ENCODE results near the gene TRIM68. TPM values are rescaled to one million over a fixed set of nuclear protein-coding genes. Genes with fewer than 3 reads are reported as not detected.

The TRIM68 gene
- total and polyA plus RNA-seq, 2 experiments from 2014 or later = 5.9 to 16.1 TPM

- H3K79me2 ChIP-seq = no peaks in the 10 kb centered on the region
- H3K27ac ChIP-seq = no peak within 1 kb of the TSS
- TF ChIP-seq, protein P1, sequence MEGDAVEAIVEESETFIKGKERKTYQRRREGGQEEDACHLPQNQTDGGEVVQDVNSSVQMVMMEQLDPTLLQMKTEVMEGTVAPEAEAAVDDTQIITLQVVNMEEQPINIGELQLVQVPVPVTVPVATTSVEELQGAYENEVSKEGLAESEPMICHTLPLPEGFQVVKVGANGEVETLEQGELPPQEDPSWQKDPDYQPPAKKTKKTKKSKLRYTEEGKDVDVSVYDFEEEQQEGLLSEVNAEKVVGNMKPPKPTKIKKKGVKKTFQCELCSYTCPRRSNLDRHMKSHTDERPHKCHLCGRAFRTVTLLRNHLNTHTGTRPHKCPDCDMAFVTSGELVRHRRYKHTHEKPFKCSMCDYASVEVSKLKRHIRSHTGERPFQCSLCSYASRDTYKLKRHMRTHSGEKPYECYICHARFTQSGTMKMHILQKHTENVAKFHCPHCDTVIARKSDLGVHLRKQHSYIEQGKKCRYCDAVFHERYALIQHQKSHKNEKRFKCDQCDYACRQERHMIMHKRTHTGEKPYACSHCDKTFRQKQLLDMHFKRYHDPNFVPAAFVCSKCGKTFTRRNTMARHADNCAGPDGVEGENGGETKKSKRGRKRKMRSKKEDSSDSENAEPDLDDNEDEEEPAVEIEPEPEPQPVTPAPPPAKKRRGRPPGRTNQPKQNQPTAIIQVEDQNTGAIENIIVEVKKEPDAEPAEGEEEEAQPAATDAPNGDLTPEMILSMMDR (IDR thresholded peaks at IDR 0.05; ENCODE audit: poor library complexity) = no peak
- TF ChIP-seq EZH2phosphoT487 (IDR thresholded peaks at IDR 0.05; ENCODE audit: low read depth, severe bottlenecking, unreplicated experiment) (no peak), EZH2 (IDR thresholded peaks at IDR 0.05; ENCODE audit: borderline replicate concordance) (no peak)
- H3K9me2 ChIP-seq (replicated peaks; ENCODE audit: insufficient read depth) = no peaks in the 10 kb centered on the region
- no peaks in the 10 kb centered on the region for H3K9me3 ChIP-seq (ENCODE audit: low read depth)
- H4K20me1 ChIP-seq (ENCODE audit: insufficient read depth, poor library complexity, severe bottlenecking) = no peaks in the 10 kb centered on the region
- H3K27me3 ChIP-seq = no peaks in the 10 kb centered on the region
- no peak for DNase-seq (ENCODE audit: low spot score)
- H3K4me2 ChIP-seq = no peak within 1 kb of the TSS
- no peaks in the 10 kb centered on the region for H3K36me3 ChIP-seq (replicated peaks; ENCODE audit: insufficient read depth, low read depth)
- H3K4me3 ChIP-seq = no peak within 1 kb of the TSS
- 86% methylated on average over 1 of the region's 1 CpG for WGBS (ENCODE audit: low lambda C conversion rate, missing lambda C conversion rate)
- H2AFZ ChIP-seq = no peak within 1 kb of the TSS
- H3K4me1 ChIP-seq (ENCODE audit: insufficient read depth) = no peaks in the 10 kb centered on the region
Measured at GRCh38 chr11:4593739-4594138, 14.3 kb downstream of the TRIM68 start, which contains the start of gene OR52I1. OR52I1 (plus strand) TSS chr11:4594039; CDS start chr11:4594039, 0 bp downstream.

GRCh38 chr11:4589017-4589416 lies 19.0 kb downstream of the TRIM68 start:
- Histone ChIP-seq H3K9me3 (ENCODE audit: low read depth) (no peaks in the 10 kb centered on the region), H3K27ac (no peak overlapping the region), H3K4me3 (no peak overlapping the region), H3K4me1 (ENCODE audit: insufficient read depth) (no peaks in the 10 kb centered on the region), H4K20me1 (ENCODE audit: insufficient read depth, poor library complexity, severe bottlenecking) (no peaks in the 10 kb centered on the region), H2AFZ (no peak overlapping the region), H3K27me3 (no peaks in the 10 kb centered on the region), H3K4me2 (no peak overlapping the region), H3K36me3 (replicated peaks; ENCODE audit: insufficient read depth, low read depth) (no peaks in the 10 kb centered on the region), H3K9me2 (replicated peaks; ENCODE audit: insufficient read depth) (no peaks in the 10 kb centered on the region), H3K79me2 (no peaks in the 10 kb centered on the region)
- no peak for TF ChIP-seq EZH2phosphoT487 (IDR thresholded peaks at IDR 0.05; ENCODE audit: low read depth, severe bottlenecking, unreplicated experiment)
- TF ChIP-seq, protein P1 (IDR thresholded peaks at IDR 0.05; ENCODE audit: poor library complexity) = no peak
- no peak for TF ChIP-seq EZH2 (IDR thresholded peaks at IDR 0.05; ENCODE audit: borderline replicate concordance)
- 76% methylated on average over 3 of the region's 3 CpGs for WGBS (ENCODE audit: low lambda C conversion rate, missing lambda C conversion rate)
- DNase-seq (ENCODE audit: low spot score) = no peak

DNA sequence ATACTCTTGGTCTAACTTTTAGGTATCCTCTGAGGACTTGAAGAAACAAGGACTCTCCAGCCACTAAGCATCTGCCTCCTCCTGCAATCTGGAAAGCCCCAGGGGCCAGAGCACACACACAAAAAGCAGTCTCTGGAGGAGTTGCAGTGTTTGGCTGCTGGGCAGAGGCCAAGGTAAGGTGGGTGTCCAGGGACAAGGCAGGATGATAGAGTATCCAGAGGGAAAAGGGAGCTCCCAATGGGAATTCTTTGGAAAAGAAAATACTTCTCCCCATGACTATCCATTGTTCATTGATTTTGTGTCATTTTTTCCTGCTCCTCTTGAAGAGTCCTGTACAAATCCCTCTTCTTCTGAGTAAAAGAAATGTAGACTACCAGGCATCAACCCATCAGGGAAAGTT lies 26.6 kb downstream of the TRIM68 start, which contains the start of gene OR52I2:
Gene OR52I2, plus strand, starts transcription at position 301 of the 400 bp plus-strand sequence.
- no peaks in the 10 kb centered on the region for H3K9me3 ChIP-seq (ENCODE audit: low read depth)
- no peak within 1 kb of the TSS for H2AFZ ChIP-seq
- H3K27ac ChIP-seq = no peak within 1 kb of the TSS
- H3K36me3 ChIP-seq (replicated peaks; ENCODE audit: insufficient read depth, low read depth) = no peaks in the 10 kb centered on the region
- TF ChIP-seq EZH2phosphoT487 (IDR thresholded peaks at IDR 0.05; ENCODE audit: low read depth, severe bottlenecking, unreplicated experiment) = no peak
- H3K9me2 ChIP-seq (replicated peaks; ENCODE audit: insufficient read depth) = no peaks in the 10 kb centered on the region
- no peaks in the 10 kb centered on the region for H4K20me1 ChIP-seq (ENCODE audit: insufficient read depth, poor library complexity, severe bottlenecking)
- H3K4me2 ChIP-seq = no peak within 1 kb of the TSS
- no peaks in the 10 kb centered on the region for H3K4me1 ChIP-seq (ENCODE audit: insufficient read depth)
- no peaks in the 10 kb centered on the region for H3K27me3 ChIP-seq
- no peak within 1 kb of the TSS for H3K4me3 ChIP-seq
- no peak for DNase-seq (ENCODE audit: low spot score)
- H3K79me2 ChIP-seq = no peaks in the 10 kb centered on the region

- DNase-seq (ENCODE audit: low spot score) = no peak
- no peaks in the 10 kb centered on the region for H3K79me2 ChIP-seq
- H3K27me3 ChIP-seq = no peaks in the 10 kb centered on the region
- TF ChIP-seq EZH2phosphoT487 (IDR thresholded peaks at IDR 0.05; ENCODE audit: low read depth, severe bottlenecking, unreplicated experiment) (no peak), EZH2 (IDR thresholded peaks at IDR 0.05; ENCODE audit: borderline replicate concordance) (no peak)
- TF ChIP-seq, protein P1 (IDR thresholded peaks at IDR 0.05; ENCODE audit: poor library complexity) = no peak
- H3K27ac ChIP-seq = no peak overlapping the region
- H3K4me2 ChIP-seq = no peak overlapping the region
- WGBS (ENCODE audit: low lambda C conversion rate, missing lambda C conversion rate) = 94% methylated on average over 1 of the region's 1 CpG
- no peaks in the 10 kb centered on the region for H3K36me3 ChIP-seq (replicated peaks; ENCODE audit: insufficient read depth, low read depth)
- H3K4me1 ChIP-seq (ENCODE audit: insufficient read depth) = no peaks in the 10 kb centered on the region
- H2AFZ ChIP-seq = no peak overlapping the region
- H4K20me1 ChIP-seq (ENCODE audit: insufficient read depth, poor library complexity, severe bottlenecking) = no peaks in the 10 kb centered on the region
- no peak overlapping the region for H3K4me3 ChIP-seq
- H3K9me3 ChIP-seq (ENCODE audit: low read depth) = no peaks in the 10 kb centered on the region
- no peaks in the 10 kb centered on the region for H3K9me2 ChIP-seq (replicated peaks; ENCODE audit: insufficient read depth)
Measured at GRCh38 chr11:4580124-4580523, 27.9 kb downstream of the TRIM68 start.

Measured in hepatocyte (in vitro differentiated cells).